ENCODE results near the gene TMEM244. TPM values are rescaled to one million over a fixed set of nuclear protein-coding genes. Genes with fewer than 3 reads are reported as not detected.

Gene TMEM244
- total and polyA plus RNA-seq, 2 of the 13 experiments (the other 11 are each of a cell fraction or from before 2014, with no cell fraction given) = not detected

GRCh38 chr6:129845696-129846095 is 15.4 kb downstream of the TMEM244 start (continued):
- TF ChIP-seq, protein P1, sequence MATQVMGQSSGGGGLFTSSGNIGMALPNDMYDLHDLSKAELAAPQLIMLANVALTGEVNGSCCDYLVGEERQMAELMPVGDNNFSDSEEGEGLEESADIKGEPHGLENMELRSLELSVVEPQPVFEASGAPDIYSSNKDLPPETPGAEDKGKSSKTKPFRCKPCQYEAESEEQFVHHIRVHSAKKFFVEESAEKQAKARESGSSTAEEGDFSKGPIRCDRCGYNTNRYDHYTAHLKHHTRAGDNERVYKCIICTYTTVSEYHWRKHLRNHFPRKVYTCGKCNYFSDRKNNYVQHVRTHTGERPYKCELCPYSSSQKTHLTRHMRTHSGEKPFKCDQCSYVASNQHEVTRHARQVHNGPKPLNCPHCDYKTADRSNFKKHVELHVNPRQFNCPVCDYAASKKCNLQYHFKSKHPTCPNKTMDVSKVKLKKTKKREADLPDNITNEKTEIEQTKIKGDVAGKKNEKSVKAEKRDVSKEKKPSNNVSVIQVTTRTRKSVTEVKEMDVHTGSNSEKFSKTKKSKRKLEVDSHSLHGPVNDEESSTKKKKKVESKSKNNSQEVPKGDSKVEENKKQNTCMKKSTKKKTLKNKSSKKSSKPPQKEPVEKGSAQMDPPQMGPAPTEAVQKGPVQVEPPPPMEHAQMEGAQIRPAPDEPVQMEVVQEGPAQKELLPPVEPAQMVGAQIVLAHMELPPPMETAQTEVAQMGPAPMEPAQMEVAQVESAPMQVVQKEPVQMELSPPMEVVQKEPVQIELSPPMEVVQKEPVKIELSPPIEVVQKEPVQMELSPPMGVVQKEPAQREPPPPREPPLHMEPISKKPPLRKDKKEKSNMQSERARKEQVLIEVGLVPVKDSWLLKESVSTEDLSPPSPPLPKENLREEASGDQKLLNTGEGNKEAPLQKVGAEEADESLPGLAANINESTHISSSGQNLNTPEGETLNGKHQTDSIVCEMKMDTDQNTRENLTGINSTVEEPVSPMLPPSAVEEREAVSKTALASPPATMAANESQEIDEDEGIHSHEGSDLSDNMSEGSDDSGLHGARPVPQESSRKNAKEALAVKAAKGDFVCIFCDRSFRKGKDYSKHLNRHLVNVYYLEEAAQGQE (IDR thresholded peaks at IDR 0.05; ENCODE audit: borderline replicate concordance in 1 of 2, low read depth in 1 of 2, low read length in 2 of 2) = no peak
- no peak for TF ChIP-seq CREB1 (IDR thresholded peaks at IDR 0.05)
- no peak for TF ChIP-seq CREB1 (CRISPR knock-in tag; IDR thresholded peaks at IDR 0.05)
- TF ChIP-seq SRF (IDR thresholded peaks at IDR 0.05; ENCODE audit: low read depth, low read length) = no peak
- no peak for TF ChIP-seq TIGD3 (CRISPR knock-in tag; IDR thresholded peaks at IDR 0.05; ENCODE audit: borderline replicate concordance)
- no peak for TF ChIP-seq SETDB1 (CRISPR knock-in tag; IDR thresholded peaks at IDR 0.05; ENCODE audit: borderline replicate concordance)

GRCh38 chr6:129844118-129844891 is 16.8 kb downstream of the TMEM244 start:
- ChIA-PET POLR2A (no interaction called here), CTCF (ENCODE audit: low intra/inter-chr PET ratio, low total read pairs) (no interaction called here)
- Histone ChIP-seq H3K4me3 (replicated peaks in 1 of 3; ENCODE audit: insufficient read depth in 1 of 3, low read depth in 2 of 3, low read length in 3 of 3) (no peak overlapping the region), H3K4me2 (ENCODE audit: low read depth, low read length) (no peak overlapping the region), H3K36me3 (replicated peaks in 1 of 2; ENCODE audit: control insufficient read depth in 1 of 2, insufficient read depth in 2 of 2, low read length in 2 of 2) (no peaks in the 10 kb centered on the region), H4K20me1 (ENCODE audit: insufficient read depth, low read length) (no peaks in the 10 kb centered on the region), H3K27ac (ENCODE audit: extremely low read length, insufficient read depth, low read length) (no peak overlapping the region), H3K9me3 (ENCODE audit: low read length) (no peaks in the 10 kb centered on the region), H2AFZ (ENCODE audit: low read length) (no peak overlapping the region), H3K27me3 (ENCODE audit: control insufficient read depth in 1 of 2, insufficient read depth in 2 of 2, low read length in 2 of 2) (no peaks in the 10 kb centered on the region; a peak in 1 of 5 replicates), H3K4me1 (ENCODE audit: insufficient read depth, low read length) (no peaks in the 10 kb centered on the region), H3K9ac (ENCODE audit: insufficient read depth, low read depth, low read length) (no peak overlapping the region), H3K79me2 (ENCODE audit: insufficient read depth, low read length) (no peaks in the 10 kb centered on the region)
- BruUV-seq (replicated peaks) = no TSS peak
- in situ Hi-C loops (cut with HindIII; ENCODE audit: extremely low pct_ligation_motif_present, low pct_unique_long_range_greater_than_20kb) = no loop called here
- no peak for DNase-seq (ENCODE audit: low spot score)
- 30% methylated on average over 10 of the region's 10 CpGs for WGBS (ENCODE audit: low lambda C conversion rate)
- no peak for ATAC-seq
- FAIRE-seq = no peak
- intact Hi-C loops (cut with micrococcal nuclease; ENCODE audit: unreplicated experiment) = no loop called here
- TF ChIP-seq ZNF784 (CRISPR knock-in tag; IDR thresholded peaks at IDR 0.05; ENCODE audit: borderline replicate concordance) (no peak), TP53 (CRISPR knock-in tag; conservative IDR thresholded peaks at IDR 0.05) (no peak), ZNF816 (CRISPR knock-in tag; IDR thresholded peaks at IDR 0.05; ENCODE audit: borderline replicate concordance) (no peak), ZUFSP (CRISPR knock-in tag; IDR thresholded peaks at IDR 0.05; ENCODE audit: borderline replicate concordance) (no peak), CBFB (CRISPR knock-in tag; IDR thresholded peaks at IDR 0.05) (no peak), THAP11 (CRISPR knock-in tag; IDR thresholded peaks at IDR 0.05) (no peak), ZNF792 (CRISPR knock-in tag; IDR thresholded peaks at IDR 0.05) (no peak), BCL6 (CRISPR knock-in tag; IDR thresholded peaks at IDR 0.05) (no peak)
